ENCODE measurements around the gene THAP12.
"Not testable (repeated sequence)": the region's sequence is repeated elsewhere in the genome, so short reads cannot be mapped to it uniquely, and the experiment has no call there.

The THAP12 gene

GRCh38 chr11:76329084-76329648, 51.8 kb downstream of the THAP12 start:
- TF ChIP-seq EZH2 (IDR thresholded peaks at IDR 0.05) (no peak), FOXP2 (optimal IDR thresholded peaks at IDR 0.05; ENCODE audit: control extremely low read depth, extremely low read length, insufficient read depth) (no peak), POLR2AphosphoS5 (IDR thresholded peaks at IDR 0.05; ENCODE audit: borderline replicate concordance, low read depth, low read length) (no peak)
- no peak overlapping the region for H3K9ac ChIP-seq (ENCODE audit: insufficient read length)
- no peak overlapping the region for H3K27ac ChIP-seq
- no peak for DNase-seq (ENCODE audit: low read depth, low spot score)
- H3K36me3 ChIP-seq (ENCODE audit: insufficient read depth, low read length) = no peaks in the 10 kb centered on the region
- no peak overlapping the region for H3K4me3 ChIP-seq
- no peaks in the 10 kb centered on the region for H3K9me3 ChIP-seq (ENCODE audit: low read depth, low read length)

- Histone ChIP-seq H3K9ac (ENCODE audit: insufficient read length) (no peak overlapping the region), H3K4me3 (no peak overlapping the region), H3K27ac (no peak overlapping the region), H3K36me3 (ENCODE audit: insufficient read depth, low read length) (no peaks in the 10 kb centered on the region), H3K9me3 (ENCODE audit: low read depth, low read length) (no peaks in the 10 kb centered on the region)
- TF ChIP-seq POLR2AphosphoS5 (IDR thresholded peaks at IDR 0.05; ENCODE audit: borderline replicate concordance, low read depth, low read length) (no peak), EZH2 (IDR thresholded peaks at IDR 0.05) (no peak), FOXP2 (optimal IDR thresholded peaks at IDR 0.05; ENCODE audit: control extremely low read depth, extremely low read length, insufficient read depth) (no peak)
- DNase-seq (ENCODE audit: low read depth, low spot score) = no peak
Measured at GRCh38 chr11:76327756-76328388, 53.1 kb downstream of the THAP12 start.

DNA sequence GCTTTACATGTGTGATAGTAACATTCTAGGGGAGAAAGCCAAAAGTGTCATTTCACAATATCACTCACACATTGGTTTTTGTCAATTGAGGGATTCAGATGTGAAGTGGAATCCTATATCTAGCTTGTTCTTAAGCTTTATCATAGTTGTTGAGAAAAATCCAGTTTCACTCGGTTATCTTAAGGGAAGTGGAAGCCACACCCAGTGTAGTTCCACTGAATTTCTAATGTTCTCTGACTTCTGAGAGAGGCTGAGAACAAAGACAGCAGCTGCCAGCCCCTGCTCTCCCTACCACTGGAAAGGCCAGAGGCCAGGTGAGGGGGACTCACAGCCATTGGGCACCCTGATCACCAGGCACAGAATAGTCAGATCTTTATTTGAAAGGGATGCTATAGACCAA, 53.7 kb downstream of the THAP12 start:
- no peak overlapping the region for H3K27ac ChIP-seq
- no peak for TF ChIP-seq POLR2AphosphoS5 (IDR thresholded peaks at IDR 0.05; ENCODE audit: borderline replicate concordance, low read depth, low read length)
- no peak overlapping the region for H3K4me3 ChIP-seq
- no peak overlapping the region for H3K9ac ChIP-seq (ENCODE audit: insufficient read length)
- DNase-seq (ENCODE audit: low read depth, low spot score) = no peak
- H3K36me3 ChIP-seq (ENCODE audit: insufficient read depth, low read length) = no peaks in the 10 kb centered on the region
- no peaks in the 10 kb centered on the region for H3K9me3 ChIP-seq (ENCODE audit: low read depth, low read length)

DNA sequence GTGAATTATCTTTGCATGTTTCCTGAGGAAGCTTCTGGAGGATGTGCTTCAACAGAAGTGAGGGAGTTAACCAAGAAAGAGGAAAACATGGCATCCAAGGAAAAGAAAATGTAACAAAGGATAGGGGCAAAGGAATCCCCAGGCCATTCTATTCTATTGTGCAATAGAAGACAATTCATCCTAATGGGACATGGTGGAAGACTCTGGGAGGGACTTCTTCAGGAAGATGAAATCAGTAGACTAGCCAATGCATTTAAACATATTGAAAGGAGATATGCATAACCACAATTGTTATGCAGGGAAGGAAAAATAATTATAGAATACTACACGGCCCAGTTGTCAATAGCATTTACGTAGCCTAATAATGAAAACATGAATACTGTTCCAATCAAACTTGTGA, 55.7 kb downstream of the THAP12 start:
- H3K36me3 ChIP-seq (ENCODE audit: insufficient read depth, low read length) = no peaks in the 10 kb centered on the region
- no peak overlapping the region for H3K4me3 ChIP-seq
- no peak for DNase-seq (ENCODE audit: low read depth, low spot score)
- no peak overlapping the region for H3K27ac ChIP-seq
- no peak for TF ChIP-seq POLR2AphosphoS5 (IDR thresholded peaks at IDR 0.05; ENCODE audit: borderline replicate concordance, low read depth, low read length)
- TF ChIP-seq EZH2 (IDR thresholded peaks at IDR 0.05) = no peak
- TF ChIP-seq FOXP2 (optimal IDR thresholded peaks at IDR 0.05; ENCODE audit: control extremely low read depth, extremely low read length, insufficient read depth) = no peak
- H3K9me3 ChIP-seq (ENCODE audit: low read depth, low read length) = no peaks in the 10 kb centered on the region
- H3K9ac ChIP-seq (ENCODE audit: insufficient read length) = no peak overlapping the region

- no peak overlapping the region for H3K27ac ChIP-seq
- no peak overlapping the region for H3K9ac ChIP-seq (ENCODE audit: insufficient read length)
- no peaks in the 10 kb centered on the region for H3K36me3 ChIP-seq (ENCODE audit: insufficient read depth, low read length)
- no peak for DNase-seq (ENCODE audit: low read depth, low spot score)
- no peaks in the 10 kb centered on the region for H3K9me3 ChIP-seq (ENCODE audit: low read depth, low read length)
- no peak overlapping the region for H3K4me3 ChIP-seq
- TF ChIP-seq FOXP2 (optimal IDR thresholded peaks at IDR 0.05; ENCODE audit: control extremely low read depth, extremely low read length, insufficient read depth) = no peak
- TF ChIP-seq EZH2 (IDR thresholded peaks at IDR 0.05) = no peak
- no peak for TF ChIP-seq POLR2AphosphoS5 (IDR thresholded peaks at IDR 0.05; ENCODE audit: borderline replicate concordance, low read depth, low read length)
Measured at GRCh38 chr11:76323804-76324203, 57.1 kb downstream of the THAP12 start.

- not testable (repeated sequence) for DNase-seq (ENCODE audit: low read depth, low spot score); H3K4me3 ChIP-seq; H3K9ac ChIP-seq (ENCODE audit: insufficient read length); H3K27ac ChIP-seq; H3K9me3 ChIP-seq (ENCODE audit: low read depth, low read length); H3K36me3 ChIP-seq (ENCODE audit: insufficient read depth, low read length)
Measured at GRCh38 chr11:76323375-76323774, 57.6 kb downstream of the THAP12 start.

- no peak overlapping the region for H3K9ac ChIP-seq (ENCODE audit: insufficient read length)
- TF ChIP-seq FOXP2 (optimal IDR thresholded peaks at IDR 0.05; ENCODE audit: control extremely low read depth, extremely low read length, insufficient read depth) (no peak), POLR2AphosphoS5 (IDR thresholded peaks at IDR 0.05; ENCODE audit: borderline replicate concordance, low read depth, low read length) (no peak), EZH2 (IDR thresholded peaks at IDR 0.05) (no peak)
- H3K4me3 ChIP-seq = no peak overlapping the region
- DNase-seq (ENCODE audit: low read depth, low spot score) = no peak
- H3K36me3 ChIP-seq (ENCODE audit: insufficient read depth, low read length) = no peaks in the 10 kb centered on the region
- no peak overlapping the region for H3K27ac ChIP-seq
- H3K9me3 ChIP-seq (ENCODE audit: low read depth, low read length) = no peaks in the 10 kb centered on the region
Measured at GRCh38 chr11:76322942-76323341, 58.0 kb downstream of the THAP12 start.

DNA sequence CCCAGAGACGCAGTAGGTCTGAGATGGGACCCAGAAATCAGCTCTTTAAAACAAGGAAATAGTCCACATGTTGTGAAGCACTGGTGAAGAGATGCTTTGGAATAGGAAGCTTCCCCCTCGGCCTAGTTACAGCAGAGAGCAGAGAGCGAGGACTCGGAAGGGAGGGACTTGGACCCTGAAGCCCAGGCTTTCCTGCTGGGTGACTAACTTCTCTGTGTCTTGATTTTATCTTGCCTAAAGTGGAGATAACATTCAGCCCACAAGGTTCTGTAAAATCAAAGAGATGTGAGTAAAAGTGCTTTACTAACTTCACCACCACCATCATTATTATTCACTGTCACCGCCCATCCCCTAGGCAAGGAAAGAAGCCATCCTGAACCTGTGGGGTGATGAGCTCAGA, 58.4 kb downstream of the THAP12 start:
- Histone ChIP-seq H3K9ac (ENCODE audit: insufficient read length) (no peak overlapping the region), H3K4me3 (no peak overlapping the region)
- no peak for TF ChIP-seq POLR2AphosphoS5 (IDR thresholded peaks at IDR 0.05; ENCODE audit: borderline replicate concordance, low read depth, low read length)
- TF ChIP-seq FOXP2 (optimal IDR thresholded peaks at IDR 0.05; ENCODE audit: control extremely low read depth, extremely low read length, insufficient read depth) = no peak
- TF ChIP-seq EZH2 (IDR thresholded peaks at IDR 0.05) = no peak

DNA sequence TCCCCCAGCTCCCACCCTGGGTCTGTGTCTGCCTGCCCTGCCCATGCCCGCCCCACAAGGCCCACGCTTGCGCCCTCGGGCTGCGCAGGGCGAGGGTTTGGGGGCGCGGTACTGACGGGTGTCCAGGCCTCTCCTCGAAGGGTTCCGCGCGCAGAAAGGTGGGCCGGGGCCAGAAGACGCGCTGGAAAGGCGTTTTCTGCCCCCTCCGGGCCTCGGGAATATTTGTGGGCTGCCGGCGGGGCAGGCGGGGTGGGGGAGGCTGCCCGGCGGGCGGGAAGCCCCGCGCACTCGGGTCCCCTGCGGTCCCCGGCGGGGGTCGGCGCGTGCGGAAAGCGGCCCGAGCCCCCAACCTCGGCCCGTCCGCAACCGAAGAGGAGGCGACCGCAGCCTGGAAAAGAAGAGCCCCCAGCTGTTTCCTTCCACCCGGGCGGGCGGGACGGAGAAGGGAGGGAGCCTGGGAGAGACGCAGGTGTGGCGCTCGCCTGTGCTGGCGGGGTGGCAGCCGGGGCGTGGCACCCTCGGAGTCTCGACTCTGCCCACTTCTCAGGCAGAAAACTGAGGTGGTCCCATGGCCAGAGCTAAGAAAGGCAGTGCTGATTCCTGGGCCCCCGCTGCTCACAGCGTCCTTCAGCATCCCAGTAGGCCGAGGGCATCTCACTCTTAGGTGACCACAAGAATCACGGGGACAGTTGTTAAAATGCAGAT, 59.0 kb downstream of the THAP12 start:
- H3K9me3 ChIP-seq (ENCODE audit: low read depth, low read length) = no peaks in the 10 kb centered on the region
- no peak for DNase-seq (ENCODE audit: low read depth, low spot score)
- no peak overlapping the region for H3K9ac ChIP-seq (ENCODE audit: insufficient read length)
- H3K36me3 ChIP-seq (ENCODE audit: insufficient read depth, low read length) = no peaks in the 10 kb centered on the region
- no peak overlapping the region for H3K4me3 ChIP-seq
- TF ChIP-seq EZH2 (IDR thresholded peaks at IDR 0.05) = no peak
- H3K27ac ChIP-seq = no peak overlapping the region

More for the DNA sequence above, 58.4 kb downstream of the THAP12 start:
- Histone ChIP-seq H3K27ac (no peak overlapping the region), H3K9me3 (ENCODE audit: low read depth, low read length) (no peaks in the 10 kb centered on the region), H3K36me3 (ENCODE audit: insufficient read depth, low read length) (no peaks in the 10 kb centered on the region)
- no peak for DNase-seq (ENCODE audit: low read depth, low spot score)

All from SK-N-MC (cell line).